ENCODE data around the gene CMYA5.

DNA sequence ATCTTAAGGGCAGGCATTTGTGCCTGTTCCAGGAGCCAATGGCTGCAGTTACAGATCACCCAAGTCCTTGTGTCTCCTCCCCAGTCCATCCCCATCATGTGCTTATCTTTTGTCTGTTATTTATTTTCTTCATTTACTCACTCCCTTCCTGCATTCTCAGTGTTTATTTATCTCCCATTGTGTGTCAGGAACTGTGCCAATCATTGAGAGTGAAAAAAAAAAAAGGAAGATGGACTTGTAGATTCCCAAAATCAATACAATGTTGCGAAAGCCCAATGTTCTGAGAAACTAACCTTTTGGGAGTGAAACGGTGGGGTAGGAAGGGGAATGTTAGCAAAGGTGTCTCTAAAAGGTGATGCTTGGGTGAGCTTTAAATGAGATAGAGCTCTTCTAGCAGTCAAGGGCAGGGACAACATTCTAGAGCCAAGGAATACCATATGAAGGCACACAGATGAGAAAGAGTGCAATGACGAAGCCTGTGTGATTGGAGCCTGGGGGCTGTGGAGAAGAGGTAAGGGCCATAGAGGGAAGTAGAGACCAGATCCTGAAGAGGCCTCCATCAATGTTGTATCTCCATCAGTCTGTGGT, 53.0 kb downstream of the CMYA5 start:
- TF ChIP-seq SUZ12 (IDR thresholded peaks at IDR 0.05; ENCODE audit: extremely low read depth, insufficient read depth, insufficient read length) (no peak), YY1 (IDR thresholded peaks at IDR 0.05; ENCODE audit: insufficient read depth, insufficient read length) (no peak)

All from NT2/D1 (cell line).